NCI-H2107 treated with DMSO at 0.1 percent for 48 hours (cell line): ENCODE data around the gene ST6GALNAC1.
"Not testable (repeated sequence)": the region's sequence is repeated elsewhere in the genome, so short reads cannot be mapped to it uniquely, and the experiment has no call there.

Experiments
- DNase-seq: peaks from one replicate; lab custom pipeline; 2025; ENCODE audit not compliant: unreplicated experiment; lab: John Stamatoyannopoulos, UW

Gene ST6GALNAC1

GRCh38 chr17:76614064-76614759 lies 29.3 kb downstream of the ST6GALNAC1 start:
- DNase-seq: not testable (repeated sequence)

GRCh38 chr17:76612977-76613851 lies 30.3 kb downstream of the ST6GALNAC1 start:
- no peak for DNase-seq

GRCh38 chr17:76612465-76612864 lies 31.1 kb downstream of the ST6GALNAC1 start:
- DNase-seq: no peak

- DNase-seq: no peak
Measured at GRCh38 chr17:76611758-76612157, 31.8 kb downstream of the ST6GALNAC1 start.

GRCh38 chr17:76611080-76611749 lies 32.3 kb downstream of the ST6GALNAC1 start:
- not testable (repeated sequence) for DNase-seq

GRCh38 chr17:76606685-76607084 lies 36.9 kb downstream of the ST6GALNAC1 start:
- not testable (repeated sequence) for DNase-seq

- DNase-seq: no peak
Measured at GRCh38 chr17:76601065-76601464, 42.5 kb downstream of the ST6GALNAC1 start.

- DNase-seq: no peak
Measured at GRCh38 chr17:76599694-76600460, 43.7 kb downstream of the ST6GALNAC1 start.

GRCh38 chr17:76598004-76598439 lies 45.5 kb downstream of the ST6GALNAC1 start:
- peak; percentile 76 for DNase-seq

GRCh38 chr17:76597156-76598003 lies 46.2 kb downstream of the ST6GALNAC1 start:
- DNase-seq: peak; percentile 95

GRCh38 chr17:76594690-76595089 lies 48.9 kb downstream of the ST6GALNAC1 start:
- no peak for DNase-seq

GRCh38 chr17:76593959-76594358 lies 49.6 kb downstream of the ST6GALNAC1 start:
- no peak for DNase-seq

- peak; percentile 74 for DNase-seq
Measured at GRCh38 chr17:76593384-76593826, 50.2 kb downstream of the ST6GALNAC1 start.

GRCh38 chr17:76588182-76588581 lies 55.4 kb downstream of the ST6GALNAC1 start:
- no peak for DNase-seq

GRCh38 chr17:76586741-76587487 lies 56.6 kb downstream of the ST6GALNAC1 start:
- no peak for DNase-seq

- DNase-seq: no peak
Measured at GRCh38 chr17:76585649-76586593, 57.6 kb downstream of the ST6GALNAC1 start, which contains the start of gene ST6GALNAC2. Gene ST6GALNAC2 (minus strand): TSS chr17:76585860. CDS start chr17:76585808, 52 bp downstream.

GRCh38 chr17:76585033-76585648 lies 58.4 kb downstream of the ST6GALNAC1 start:
- DNase-seq: no peak
